Chondrocyte (in vitro differentiated cells): ENCODE results near the gene RABEP2. TPM values are rescaled to one million over a fixed set of nuclear protein-coding genes. Genes with fewer than 3 reads are reported as not detected.
"Not testable (repeated sequence)": the region's sequence is repeated elsewhere in the genome, so short reads cannot be mapped to it uniquely, and the experiment has no call there.

Source experiments
- DNase-seq: peaks from one replicate; pipeline ENCODE4 v3.0.0; 2021; ENCODE audit warnings: mixed read lengths, low spot score
- H3K27ac Mint-ChIP-seq: one replicate; pipeline ENCODE4 v1.8.0; 2021; ENCODE audit warnings: mild to moderate bottlenecking, moderate library complexity, mixed read lengths; ENCODE audit not compliant: unreplicated experiment
- H3K27me3 Mint-ChIP-seq: 2 replicates; pipeline ENCODE4 v1.8.0; 2021; ENCODE audit warnings: low read depth, mixed read lengths
- H3K36me3 Mint-ChIP-seq: 2 replicates; pipeline ENCODE4 v1.8.0; 2021; ENCODE audit warnings: low read depth, mixed read lengths
- H3K4me1 Mint-ChIP-seq: 2 replicates; pipeline ENCODE4 v1.8.0; 2021; ENCODE audit warnings: low read depth, mild to moderate bottlenecking, mixed read lengths
- H3K4me3 Mint-ChIP-seq: one replicate; pipeline ENCODE4 v1.8.0; 2021; ENCODE audit warnings: mild to moderate bottlenecking, moderate library complexity, mixed read lengths; ENCODE audit not compliant: unreplicated experiment
- H3K9me3 Mint-ChIP-seq: 2 replicates; pipeline ENCODE4 v1.8.0; 2021; ENCODE audit warnings: low read depth, mixed read lengths
- CTCF ChIP-seq: fragments of 200-600 bp; sonication (generic); IDR thresholded peaks from 2 replicates; pipeline ENCODE4 v1.5.0; 2021; ENCODE audit warnings: antibody characterized with exemption, mild to moderate bottlenecking, moderate library complexity
- total RNA-seq: library from RNA; stranded (reverse); gene quantifications from 3 replicates; pipeline ENCODE4 v1.2.1, GENCODE V29; 2021

Gene RABEP2
- total RNA-seq, 1 donor from 2014 or later, result 24.6 TPM

- DNase-seq, result no peak
- Mint-ChIP-seq H3K27ac (no peak overlapping the region), H3K36me3 (peaks cover 17% of the 10 kb centered on the region), H3K4me1 (no peaks in the 10 kb centered on the region), H3K9me3 (no peaks in the 10 kb centered on the region), H3K4me3 (no peak overlapping the region), H3K27me3 (no peaks in the 10 kb centered on the region)
- TF ChIP-seq CTCF, result peak; percentile 76
Observed at GRCh38 chr16:28873543-28874201, 51.4 kb downstream of the RABEP2 start.

GRCh38 chr16:28872952-28873351 is 52.1 kb downstream of the RABEP2 start:
- no peak for TF ChIP-seq CTCF

GRCh38 chr16:28869201-28869600 is 55.8 kb downstream of the RABEP2 start:
- H3K4me3 Mint-ChIP-seq, result no peak overlapping the region
- H3K4me1 Mint-ChIP-seq, result peaks cover 19% of the 10 kb centered on the region
- H3K36me3 Mint-ChIP-seq, result peaks cover 18% of the 10 kb centered on the region
- no peaks in the 10 kb centered on the region for H3K27me3 Mint-ChIP-seq
- TF ChIP-seq CTCF, result no peak
- no peak overlapping the region for H3K27ac Mint-ChIP-seq
- no peak for DNase-seq
- no peaks in the 10 kb centered on the region for H3K9me3 Mint-ChIP-seq

More at GRCh38 chr16:28872952-28873351, 52.1 kb downstream of the RABEP2 start:
- no peaks in the 10 kb centered on the region for H3K27me3 Mint-ChIP-seq
- H3K4me3 Mint-ChIP-seq, result no peak overlapping the region
- peaks cover 17% of the 10 kb centered on the region for H3K36me3 Mint-ChIP-seq
- no peaks in the 10 kb centered on the region for H3K9me3 Mint-ChIP-seq
- H3K27ac Mint-ChIP-seq, result no peak overlapping the region
- no peak for DNase-seq
- no peaks in the 10 kb centered on the region for H3K4me1 Mint-ChIP-seq

GRCh38 chr16:28867646-28868045 is 57.4 kb downstream of the RABEP2 start:
- H3K27me3 Mint-ChIP-seq, H3K27ac Mint-ChIP-seq, H3K9me3 Mint-ChIP-seq, H3K4me3 Mint-ChIP-seq, DNase-seq: not testable (repeated sequence)
- peaks cover 18% of the 10 kb centered on the region for H3K36me3 Mint-ChIP-seq
- peaks cover 29% of the 10 kb centered on the region for H3K4me1 Mint-ChIP-seq

- DNase-seq, result no peak
- no peak for TF ChIP-seq CTCF
- Mint-ChIP-seq H3K9me3 (no peaks in the 10 kb centered on the region), H3K27ac (no peak overlapping the region), H3K4me3 (no peak overlapping the region), H3K36me3 (peaks cover 18% of the 10 kb centered on the region), H3K4me1 (peaks cover 30% of the 10 kb centered on the region), H3K27me3 (no peaks in the 10 kb centered on the region)
Observed at GRCh38 chr16:28867241-28867640, 57.8 kb downstream of the RABEP2 start.

GRCh38 chr16:28866454-28866804 is 58.6 kb downstream of the RABEP2 start:
- Mint-ChIP-seq H3K27me3 (no peaks in the 10 kb centered on the region), H3K27ac (no peak overlapping the region), H3K36me3 (peaks cover 18% of the 10 kb centered on the region), H3K4me1 (peaks cover 30% of the 10 kb centered on the region), H3K4me3 (no peak overlapping the region), H3K9me3 (no peaks in the 10 kb centered on the region)
- no peak for DNase-seq
- TF ChIP-seq CTCF, result no peak
